HG02981 (cell line): ENCODE data around the gene PRAMEF11.
"Not testable (repeated sequence)": the region's sequence is repeated elsewhere in the genome, so short reads cannot be mapped to it uniquely, and the experiment has no call there.

Experiments
- ATAC-seq: cut with Tn5 transposase; IDR thresholded peaks from one replicate; pipeline ENCODE4 v1.9.1; 2021; ENCODE audit warnings: mild to moderate bottlenecking, moderate library complexity; ENCODE audit not compliant: unreplicated experiment

Gene PRAMEF11

DNA sequence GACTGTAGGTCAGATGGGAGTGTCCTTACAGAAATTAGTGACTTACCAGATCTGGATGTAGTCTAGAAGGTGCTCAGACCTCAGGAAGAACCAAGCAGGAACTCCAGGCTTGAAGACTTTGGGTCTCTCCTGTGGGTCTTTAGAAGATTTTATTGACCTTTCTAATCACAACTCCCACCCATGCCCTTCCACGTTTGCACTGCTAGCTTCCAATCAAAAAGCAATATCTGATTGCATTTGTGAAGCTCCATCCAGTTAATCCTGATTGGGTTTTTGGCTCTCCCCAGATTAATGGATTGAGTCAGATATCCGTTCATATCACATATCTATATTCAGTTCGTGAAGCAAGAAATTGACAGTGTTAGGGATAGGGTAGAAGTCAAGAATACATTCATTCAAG is at the start of gene PRAMEF11:
Gene PRAMEF11, minus strand, starts transcription at position 101 of the 400 bp plus-strand sequence. CDS start 2,621 bp downstream, outside the sequence.
- not testable (repeated sequence) for ATAC-seq

DNA sequence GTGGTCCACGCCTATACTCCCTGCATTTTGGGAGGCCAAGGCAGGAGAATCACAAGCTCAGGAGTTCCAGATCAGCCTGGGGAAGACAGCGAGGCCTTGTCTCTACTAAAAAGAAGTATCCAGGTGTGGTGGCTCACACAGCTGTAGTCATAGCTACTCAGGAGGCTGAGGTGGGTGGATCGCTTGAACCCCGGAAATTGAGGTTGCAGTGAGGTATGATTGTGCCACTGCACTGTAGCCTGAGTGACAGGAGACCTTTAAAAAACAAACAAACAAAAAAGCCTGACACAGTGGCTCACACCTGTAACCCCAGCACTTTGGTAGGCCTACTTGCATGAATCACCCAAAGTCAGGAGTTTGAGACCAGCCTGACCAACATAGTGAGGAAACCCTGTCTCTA is 47.2 kb upstream of the PRAMEF11 start:
- not testable (repeated sequence) for ATAC-seq

DNA sequence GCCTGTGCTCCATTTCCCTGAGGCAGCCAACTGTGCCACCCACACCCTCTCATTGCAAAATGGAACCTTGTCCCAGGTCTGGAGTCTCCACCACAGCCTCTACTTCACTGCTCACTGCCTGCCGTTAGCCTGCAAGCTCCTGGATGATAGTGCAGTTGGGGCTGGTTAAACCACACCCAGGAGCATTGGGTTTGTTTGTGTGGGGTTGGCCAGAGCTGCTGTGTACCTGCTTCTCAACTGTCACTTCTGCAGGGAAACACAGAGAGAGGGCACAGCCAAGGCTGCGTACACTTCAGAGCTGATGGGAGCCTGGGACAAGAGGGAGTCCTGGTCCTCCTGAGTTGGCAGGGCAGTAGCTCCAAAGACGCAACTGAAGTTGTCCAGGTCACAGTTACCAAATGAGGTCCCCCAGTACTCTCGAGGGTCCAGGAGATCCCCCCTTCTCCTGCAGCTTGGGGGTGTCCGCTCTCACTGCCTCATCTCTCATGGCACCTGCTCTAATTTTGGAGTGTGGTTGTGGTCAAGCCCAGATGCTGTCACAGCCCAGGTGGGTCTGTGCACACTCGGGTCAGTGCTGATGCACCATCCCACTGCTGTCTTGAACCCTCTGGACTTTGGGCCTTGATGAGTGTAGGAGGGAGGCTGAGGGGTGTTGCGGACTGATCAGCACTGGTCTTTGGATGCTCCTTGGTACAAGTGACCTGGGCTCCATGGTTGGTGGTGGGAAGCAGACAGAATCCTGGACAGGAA is 32.1 kb upstream of the PRAMEF11 start:
- ATAC-seq = not testable (repeated sequence)

DNA sequence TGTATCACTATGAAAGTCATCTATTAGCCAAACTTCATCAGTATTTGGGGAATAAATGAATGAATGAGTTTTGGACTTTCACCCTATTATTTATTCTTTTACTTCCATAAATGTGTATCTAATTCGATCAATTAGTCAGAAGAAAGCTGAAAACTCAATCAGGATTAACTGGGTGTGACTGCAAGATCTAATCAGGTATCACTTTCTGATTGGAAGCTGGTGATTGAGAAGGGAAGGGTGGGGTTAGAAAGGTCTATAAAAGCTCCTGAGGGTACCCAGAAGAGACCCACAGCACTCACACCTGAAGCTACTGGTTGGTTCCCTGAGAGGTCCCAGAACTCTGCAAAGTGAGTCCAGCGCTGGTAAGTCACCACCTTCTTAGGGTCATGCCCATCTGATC is 25.6 kb upstream of the PRAMEF11 start, which contains the start of gene PRAMEF2:
Gene PRAMEF2, plus strand, starts transcription at position 301 of the 400 bp plus-strand sequence. CDS start 1,924 bp downstream, outside the sequence.
- ATAC-seq = not testable (repeated sequence)

DNA sequence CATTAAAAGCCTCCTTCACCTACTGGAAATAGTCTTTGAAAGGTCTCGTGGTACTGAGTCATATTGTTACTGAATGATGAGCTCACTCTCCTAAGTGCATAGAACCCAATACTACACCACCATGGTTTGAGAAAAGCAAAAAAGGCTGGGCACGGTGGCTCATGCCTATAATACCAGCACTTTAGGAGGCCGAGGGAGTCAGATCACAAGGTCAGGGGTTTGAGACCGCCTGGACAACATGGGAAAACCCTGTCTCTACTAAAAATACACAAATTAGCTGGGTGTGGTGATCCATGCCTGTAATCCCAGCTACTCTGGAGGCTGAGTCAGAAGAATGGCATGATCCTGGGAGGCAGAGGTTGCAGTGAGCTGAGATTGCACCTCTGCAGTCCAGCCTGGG is 20.6 kb upstream of the PRAMEF11 start:
- no peak for ATAC-seq

DNA sequence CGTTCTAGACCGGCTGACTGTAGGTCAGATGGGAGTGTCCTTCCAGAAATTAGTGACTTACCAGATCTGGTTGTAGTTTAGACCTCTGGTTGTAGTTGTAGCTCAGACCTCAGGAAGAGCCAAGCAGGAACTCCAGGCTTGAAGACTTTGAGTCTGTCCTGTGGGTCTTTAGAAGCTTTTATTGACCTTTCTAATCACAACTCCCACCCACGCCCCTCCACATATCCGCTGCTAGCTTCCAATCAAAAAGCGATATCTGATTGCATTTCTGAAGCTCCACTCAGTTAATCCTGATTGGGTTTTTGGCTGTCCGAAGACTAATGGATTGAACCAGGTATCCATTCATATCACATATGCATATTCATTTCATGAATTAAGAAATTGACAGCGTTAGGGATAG is 17.4 kb upstream of the PRAMEF11 start, which contains the start of gene HNRNPCL1:
Gene HNRNPCL1, minus strand, starts transcription at position 101 of the 400 bp plus-strand sequence. CDS start 431 bp downstream, outside the sequence.
- ATAC-seq = not testable (repeated sequence)

DNA sequence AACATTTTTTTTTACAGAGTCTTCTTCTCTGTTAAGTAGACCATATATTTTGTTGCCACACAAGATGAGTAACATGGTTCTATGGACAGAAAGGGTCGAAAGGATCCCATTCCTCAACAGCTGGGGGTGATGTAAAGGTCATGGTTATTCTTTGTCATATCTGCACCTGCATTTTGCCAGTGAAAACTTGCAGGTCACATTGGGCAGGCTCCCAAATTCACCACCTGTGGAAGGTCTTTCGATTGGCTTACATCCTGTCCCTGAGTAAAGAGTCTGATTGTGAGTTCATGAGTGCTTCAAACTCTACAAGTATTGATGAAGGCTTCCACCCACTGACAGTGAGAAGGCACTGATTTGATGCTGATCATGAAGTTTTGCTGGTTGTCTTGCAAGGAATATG is 2.0 kb upstream of the PRAMEF11 start:
- ATAC-seq = not testable (repeated sequence)

DNA sequence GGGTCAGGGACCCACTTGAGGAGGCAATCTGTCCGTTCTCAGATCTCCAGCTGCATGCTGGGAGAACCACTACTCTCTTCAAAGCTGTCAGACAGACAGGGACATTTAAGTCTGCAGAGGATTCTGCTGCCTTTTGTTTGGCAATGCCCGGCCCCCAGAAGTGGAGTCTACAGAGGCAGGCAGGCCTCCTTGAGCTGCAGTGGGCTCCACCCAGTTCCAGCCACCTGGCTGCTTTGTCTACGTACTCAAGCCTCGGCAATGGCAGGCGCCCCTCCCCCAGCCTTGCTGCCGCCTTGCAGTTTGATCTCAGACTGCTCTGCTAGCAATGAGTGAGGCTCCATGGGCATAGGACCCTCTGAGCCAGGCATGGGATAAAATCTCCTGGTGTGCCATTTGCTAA is 12.1 kb downstream of the PRAMEF11 start:
- ATAC-seq = not testable (repeated sequence)

DNA sequence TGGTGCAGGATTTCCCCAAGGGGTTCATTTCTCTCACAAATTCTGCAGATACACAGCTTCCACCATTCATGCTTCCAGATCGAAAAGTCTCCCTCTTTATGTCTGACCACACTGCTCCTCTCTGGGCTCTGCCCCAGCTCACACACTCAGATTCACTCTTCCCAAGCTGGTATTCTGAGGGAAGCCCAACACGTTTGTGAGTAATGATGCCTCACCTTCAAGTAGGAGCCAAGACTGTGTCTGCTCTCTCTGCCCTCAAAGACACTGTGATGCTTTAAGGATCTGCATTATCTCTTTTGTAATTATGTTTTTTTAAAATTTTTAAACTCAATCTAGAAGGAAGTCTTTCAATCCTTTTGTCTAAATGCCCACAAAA is 19.8 kb downstream of the PRAMEF11 start:
- no peak for ATAC-seq

DNA sequence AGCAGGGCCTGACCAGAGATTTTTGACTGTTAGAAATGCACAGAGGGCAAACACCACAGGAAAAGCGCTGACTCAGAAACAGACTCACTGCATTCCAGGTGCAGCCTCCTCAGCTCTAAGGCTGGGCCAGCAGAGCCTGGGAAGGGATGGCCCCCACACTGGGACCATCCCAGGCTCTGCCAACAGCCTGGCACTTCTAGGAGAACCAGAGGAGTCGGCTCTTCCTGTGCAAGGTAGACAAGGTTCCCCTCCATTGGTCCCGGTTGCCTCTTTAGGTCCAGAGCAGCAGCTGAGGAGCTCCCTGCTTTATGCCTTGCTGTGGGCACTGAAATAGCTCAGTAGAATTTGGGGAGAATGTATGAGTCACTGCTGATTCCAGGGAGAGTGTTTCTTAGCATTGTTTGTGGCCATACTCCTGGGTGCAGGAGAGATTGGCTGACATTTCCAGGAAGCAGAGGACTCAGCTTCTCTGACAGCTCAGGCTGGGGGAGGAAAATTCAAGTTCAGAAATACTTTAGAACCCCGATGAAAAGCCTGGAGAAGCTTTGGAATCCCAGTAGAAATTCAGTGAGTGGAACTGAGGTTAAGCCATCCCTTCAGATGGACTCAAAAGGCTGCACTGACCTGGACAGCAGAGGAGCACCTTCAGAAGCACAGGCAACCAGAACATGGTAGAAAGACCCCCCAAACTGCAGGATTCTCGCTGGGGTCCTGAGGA is 20.4 kb downstream of the PRAMEF11 start:
- no peak for ATAC-seq

DNA sequence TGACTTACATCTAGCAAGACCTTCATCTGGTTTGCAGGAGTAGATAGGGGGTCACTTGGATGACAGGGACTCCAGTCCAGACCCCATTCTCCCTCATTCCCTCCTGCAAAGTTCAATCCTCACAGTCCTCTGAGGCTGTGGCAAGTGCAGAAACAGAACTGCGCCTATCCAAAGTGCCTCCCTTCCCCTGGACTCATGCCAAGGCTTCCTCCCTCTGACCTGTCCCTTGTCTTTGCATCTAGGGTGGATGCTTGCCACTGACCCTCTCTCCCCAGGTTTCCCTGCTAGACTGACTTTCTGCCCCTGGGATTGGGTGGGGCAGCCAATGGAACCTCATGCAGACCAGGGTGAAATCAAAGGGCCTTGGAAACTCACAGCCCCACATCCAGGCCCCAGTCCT is 21.3 kb downstream of the PRAMEF11 start:
- no peak for ATAC-seq

DNA sequence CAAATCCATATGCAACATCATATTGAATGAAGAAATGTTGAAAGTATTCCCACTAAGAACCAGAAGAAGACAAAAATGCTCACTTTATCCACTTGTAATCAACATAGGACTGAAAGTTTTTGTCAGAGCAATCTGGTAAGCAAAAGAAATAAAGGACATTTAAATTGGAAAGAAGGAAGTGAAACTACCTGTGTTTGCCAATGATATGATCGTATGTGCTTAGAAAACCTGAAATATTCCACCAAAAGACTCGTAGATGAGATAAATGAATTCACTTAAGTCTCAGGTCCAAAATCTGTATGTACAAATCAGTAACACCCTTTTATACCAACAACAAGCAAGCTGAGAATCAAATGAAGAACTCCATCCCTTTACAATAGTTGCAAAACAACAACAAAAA is 31.5 kb downstream of the PRAMEF11 start:
- no peak for ATAC-seq

DNA sequence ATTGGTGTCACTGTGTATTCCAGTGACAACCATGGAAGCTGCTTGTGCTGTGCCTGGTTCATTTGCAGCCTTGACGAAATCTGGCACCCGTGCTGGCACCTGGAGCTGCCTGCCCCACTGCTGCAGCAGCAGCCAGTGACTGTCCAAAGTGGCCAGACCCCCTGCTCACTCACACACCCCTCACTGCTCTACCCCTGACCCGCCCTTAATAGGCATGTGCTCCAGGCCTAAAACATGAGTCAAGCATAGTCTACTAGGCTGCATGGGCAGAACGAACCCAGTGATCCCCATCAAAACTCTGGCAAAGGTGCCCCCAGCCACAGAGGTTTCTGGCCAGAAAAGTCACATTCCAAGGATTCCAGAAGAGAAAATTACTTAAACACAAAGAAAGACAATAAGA is 32.3 kb downstream of the PRAMEF11 start:
- no peak for ATAC-seq

DNA sequence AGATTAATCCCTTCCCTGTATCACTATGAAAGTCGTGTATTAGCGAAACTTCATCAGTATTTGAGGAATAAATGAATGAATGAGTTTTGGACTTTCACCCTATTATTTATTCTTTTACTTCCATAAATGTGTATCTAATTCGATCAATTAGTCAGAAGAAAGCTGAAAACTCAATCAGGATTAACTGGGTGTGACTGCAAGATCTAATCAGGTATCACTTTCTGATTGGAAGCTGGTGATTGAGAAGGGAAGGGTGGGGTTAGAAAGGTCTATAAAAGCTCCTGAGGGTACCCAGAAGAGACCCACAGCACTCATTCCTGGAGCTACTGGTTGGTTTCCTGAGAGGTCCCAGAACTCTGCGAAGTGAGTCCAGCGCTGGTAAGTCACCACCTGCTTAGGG is 40.1 kb downstream of the PRAMEF11 start, which contains the start of gene PRAMEF1:
Gene PRAMEF1, plus strand, starts transcription at position 301 of the 400 bp plus-strand sequence. CDS start 1,831 bp downstream, outside the sequence.
- ATAC-seq = not testable (repeated sequence)

DNA sequence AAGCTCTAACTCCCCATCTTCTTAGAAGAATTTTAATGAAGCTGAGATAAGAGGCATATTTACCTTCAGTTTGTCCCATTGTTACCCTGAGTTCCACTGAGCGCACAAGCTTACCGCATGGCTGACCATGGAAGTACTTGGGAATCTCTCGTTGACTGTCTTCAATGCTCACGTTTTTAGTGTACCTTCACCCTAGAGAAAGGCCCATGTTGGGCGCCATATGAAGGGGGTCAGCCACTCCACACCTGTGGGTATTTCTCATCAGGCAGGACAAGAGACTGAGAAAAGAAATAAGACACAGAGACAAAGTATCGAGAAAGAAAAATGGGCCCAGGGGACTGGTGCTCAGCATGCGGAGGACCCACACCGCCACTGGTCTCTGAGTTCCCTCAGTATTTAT is 46.5 kb downstream of the PRAMEF11 start:
- not testable (repeated sequence) for ATAC-seq

DNA sequence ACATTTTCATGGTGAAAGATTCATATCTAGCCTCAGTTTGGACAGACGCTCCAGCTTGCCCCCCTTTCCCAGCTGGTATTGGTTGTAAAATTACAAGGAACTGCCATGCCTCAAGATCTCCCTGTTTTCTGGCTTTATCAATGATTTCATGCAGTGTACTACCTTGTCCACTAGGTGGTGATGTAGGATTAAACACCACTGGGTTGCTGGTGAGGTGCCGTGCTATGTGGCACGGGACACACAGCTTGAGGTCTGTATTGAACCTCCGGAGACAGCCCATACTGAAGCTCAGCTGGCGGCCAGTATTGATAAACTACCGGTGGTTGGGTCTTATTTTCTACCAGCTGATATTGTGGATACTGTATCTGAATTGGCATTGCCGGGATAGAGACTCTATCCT is 47.4 kb downstream of the PRAMEF11 start:
- ATAC-seq = not testable (repeated sequence)

DNA sequence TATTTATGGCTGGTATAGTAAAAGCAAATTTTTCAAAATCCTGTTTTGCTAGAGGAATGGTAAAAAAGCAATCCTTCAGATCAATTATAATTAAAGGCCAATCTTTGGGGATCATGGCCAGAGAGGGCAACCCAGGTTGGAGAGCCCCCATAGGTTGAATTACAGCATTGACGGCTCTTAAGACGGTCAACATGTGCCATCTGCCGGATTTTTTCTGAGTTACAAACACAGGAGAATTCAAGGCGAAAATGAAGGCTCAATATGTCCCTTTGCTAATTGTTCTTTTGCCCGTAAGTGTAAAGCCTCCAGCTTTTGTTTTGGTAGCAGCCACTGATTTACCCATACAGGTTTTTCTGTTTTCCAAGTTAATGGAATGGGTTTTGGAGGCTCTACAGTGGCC is 49.7 kb downstream of the PRAMEF11 start:
- not testable (repeated sequence) for ATAC-seq

DNA sequence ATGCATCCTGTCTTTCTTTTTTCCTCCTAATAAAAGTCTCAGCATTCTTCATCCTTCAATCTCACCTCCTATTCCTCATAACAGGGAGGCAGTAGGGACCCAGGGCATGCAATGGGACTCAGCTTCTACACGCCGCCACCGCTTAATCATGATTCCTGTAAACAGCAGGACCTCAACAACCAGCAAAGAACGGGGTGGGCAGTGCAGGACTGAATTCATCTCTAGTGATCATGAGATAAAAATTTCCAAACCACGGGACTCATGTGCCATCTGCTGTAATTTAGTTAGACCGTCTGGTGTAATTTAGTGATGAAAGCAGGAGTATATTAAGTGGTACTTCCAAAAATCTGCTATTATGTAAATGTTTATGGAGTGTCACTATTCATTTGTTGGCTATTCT is 52.3 kb downstream of the PRAMEF11 start:
- ATAC-seq = no peak

DNA sequence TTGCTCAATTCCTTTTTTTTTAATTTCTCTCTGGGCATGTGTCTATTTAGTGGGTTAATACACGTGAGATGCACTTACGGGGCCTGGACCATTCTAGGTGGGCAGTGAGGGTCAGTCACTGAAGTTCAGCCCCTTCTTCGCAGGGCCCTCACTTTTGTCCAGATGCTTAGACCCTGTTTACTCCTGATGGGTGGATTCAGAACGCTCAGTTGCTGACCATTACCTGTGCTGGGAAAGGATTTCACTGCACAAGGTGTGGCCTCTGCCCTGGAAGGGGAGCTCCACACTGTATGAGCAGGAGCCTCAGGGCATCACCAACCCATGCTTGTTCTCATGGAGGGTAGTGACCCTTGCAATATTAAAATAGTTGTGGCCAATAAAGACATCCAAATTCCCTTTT is 53.1 kb downstream of the PRAMEF11 start:
- no peak for ATAC-seq

DNA sequence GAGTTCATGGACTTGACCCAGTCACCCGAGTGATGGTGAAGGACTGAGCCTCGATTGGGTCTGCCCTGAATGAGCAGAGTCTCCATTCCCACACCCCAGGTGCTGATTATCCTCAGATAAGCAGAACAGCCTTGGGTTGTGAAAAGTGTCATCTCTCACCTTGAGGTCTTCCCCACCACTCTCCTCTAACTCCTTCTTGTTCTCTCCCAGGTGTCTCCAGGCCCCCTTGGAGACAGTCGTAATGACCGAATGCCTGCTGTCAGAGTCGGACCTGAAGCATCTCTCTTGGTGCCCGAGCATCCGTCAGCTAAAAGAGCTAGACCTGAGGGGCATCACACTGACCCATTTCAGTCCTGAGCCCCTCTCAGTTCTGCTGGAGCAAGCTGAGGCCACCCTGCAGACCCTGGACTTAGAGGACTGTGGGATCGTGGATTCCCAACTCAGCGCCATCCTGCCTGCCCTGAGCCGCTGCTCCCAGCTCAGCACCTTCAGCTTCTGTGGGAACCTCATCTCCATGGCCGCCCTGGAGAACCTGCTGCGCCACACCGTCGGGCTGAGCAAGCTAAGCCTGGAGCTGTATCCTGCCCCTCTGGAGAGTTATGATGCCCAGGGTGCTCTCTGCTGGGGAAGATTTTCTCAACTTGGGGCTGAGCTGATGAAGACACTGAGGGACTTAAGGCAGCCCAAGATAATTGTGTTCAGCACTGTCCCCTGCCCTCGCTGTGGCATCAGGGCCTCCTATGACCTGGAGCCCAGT is 54.2 kb downstream of the PRAMEF11 start:
- no peak for ATAC-seq

DNA sequence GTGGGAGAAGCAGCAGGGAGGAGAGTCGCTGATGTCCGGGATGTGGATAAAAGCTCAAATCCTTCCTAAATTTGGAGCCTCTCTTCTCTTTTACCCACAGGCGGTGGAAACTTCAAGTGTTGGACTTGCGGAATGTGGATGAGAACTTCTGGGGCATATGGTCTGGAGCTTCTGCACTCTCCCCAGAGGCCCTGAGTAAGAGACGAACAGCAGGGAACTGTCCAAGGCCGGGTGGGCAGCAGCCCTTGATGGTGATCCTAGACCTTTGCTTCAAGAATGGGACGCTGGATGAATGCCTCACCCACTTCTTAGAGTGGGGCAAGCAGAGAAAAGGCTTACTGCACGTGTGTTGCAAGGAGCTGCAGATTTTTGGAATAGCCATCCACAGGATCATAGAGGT is 55.8 kb downstream of the PRAMEF11 start:
- ATAC-seq = no peak
